BJ (cell line): ENCODE results near the gene SLC7A11. TPM values are rescaled to one million over a fixed set of nuclear protein-coding genes. Genes with fewer than 3 reads are reported as not detected.

Source experiments
- CTCF ChIA-PET: fragments of 350-600 bp; formaldehyde crosslinking; extraction: SDS; loops from one replicate; lab custom pipeline; 2021; ENCODE audit warnings: antibody characterized with exemption, inconsistent platforms; lab: Yijun Ruan, JAX
- POLR2A ChIA-PET: fragments of 300-600 bp; sonication (Branson Sonifier 250); formaldehyde crosslinking; extraction: SDS; loops from one replicate; lab custom pipeline; 2021; ENCODE audit warnings: antibody characterized with exemption; lab: Charles Lee
- DNase-seq: peaks from one replicate; pipeline ENCODE4 v3.0.0-alpha.2; 2011; ENCODE audit warnings: low read depth
- H3K27me3 ChIP-seq: 2 replicates; pipeline ENCODE4 v1.6.0; 2011; ENCODE audit warnings: low read length; ENCODE audit not compliant: control insufficient read depth, insufficient read depth
- H3K36me3 ChIP-seq: 2 replicates; pipeline ENCODE4 v1.5.1; 2011; ENCODE audit warnings: low read length; ENCODE audit not compliant: control insufficient read depth, insufficient read depth
- H3K4me3 ChIP-seq: 2 replicates; pipeline ENCODE4 v1.5.1; 2011; ENCODE audit warnings: low read depth, mild to moderate bottlenecking, control low read depth, low read length
- CTCF ChIP-seq: IDR thresholded peaks from 2 replicates; pipeline ENCODE4 v1.5.1; 2011; ENCODE audit warnings: low read depth, mild to moderate bottlenecking, control low read depth, inconsistent platforms, low read length, moderate library complexity; ENCODE audit not compliant: insufficient read depth
- polyA plus RNA-seq: library from polyadenylated mRNA; depleted of rRNA; stranded (reverse); fragments of >200 nt; gene quantifications from 2 replicates; pipeline ENCODE4 v1.2.3, GENCODE V29; 2011

SLC7A11 gene
- polyA plus RNA-seq, 1 experiment, result 27.5 TPM

- Histone ChIP-seq H3K36me3 (no peaks in the 10 kb centered on the region), H3K4me3 (no peak overlapping the region), H3K27me3 (no peaks in the 10 kb centered on the region)
- no peak for TF ChIP-seq CTCF
- CTCF ChIA-PET, result interaction anchor here (1.0 to 1.1 kb wide), 2 partner anchors 9 to 13 kb away, joined by 3 read pairs; no protein-coding TSS in a partner anchor
- DNase-seq, result no peak
- POLR2A ChIA-PET, result no interaction called here
Observed at GRCh38 chr4:138263247-138263816, 21.2 kb upstream of the SLC7A11 start.

GRCh38 chr4:138262469-138262868, 20.3 kb upstream of the SLC7A11 start:
- no peaks in the 10 kb centered on the region for H3K27me3 ChIP-seq
- no peak for TF ChIP-seq CTCF
- no peaks in the 10 kb centered on the region for H3K36me3 ChIP-seq
- ChIA-PET POLR2A (no interaction called here), CTCF (no interaction called here)
- H3K4me3 ChIP-seq, result no peak overlapping the region
- DNase-seq, result no peak

GRCh38 chr4:138262030-138262429, 19.9 kb upstream of the SLC7A11 start:
- no peaks in the 10 kb centered on the region for H3K36me3 ChIP-seq
- H3K4me3 ChIP-seq, result no peak overlapping the region
- CTCF ChIA-PET, result no interaction called here
- DNase-seq, result no peak
- POLR2A ChIA-PET, result no interaction called here
- no peaks in the 10 kb centered on the region for H3K27me3 ChIP-seq
- no peak for TF ChIP-seq CTCF

- ChIA-PET CTCF (no interaction called here), POLR2A (no interaction called here)
- DNase-seq, result no peak
- H3K27me3 ChIP-seq, result no peaks in the 10 kb centered on the region
- TF ChIP-seq CTCF, result no peak
- no peaks in the 10 kb centered on the region for H3K36me3 ChIP-seq
- H3K4me3 ChIP-seq, result no peak overlapping the region
Observed at GRCh38 chr4:138259824-138260223, 17.7 kb upstream of the SLC7A11 start.

GRCh38 chr4:138259271-138259670, 17.1 kb upstream of the SLC7A11 start:
- no peaks in the 10 kb centered on the region for H3K36me3 ChIP-seq
- DNase-seq, result no peak
- ChIA-PET POLR2A (no interaction called here), CTCF (no interaction called here)
- H3K27me3 ChIP-seq, result no peaks in the 10 kb centered on the region
- no peak overlapping the region for H3K4me3 ChIP-seq
- no peak for TF ChIP-seq CTCF
